ENCODE data around the gene CFAP221.

Gene CFAP221

GRCh38 chr2:119680457-119681202 is 136.4 kb downstream of the CFAP221 start:
- POLR2A ChIA-PET, result no interaction called here
- DNase-seq (ENCODE audit: extremely low spot score), result no peak
- TF ChIP-seq CTCF (IDR thresholded peaks at IDR 0.05; ENCODE audit: control extremely low read depth, extremely low read depth, low read depth, missing control alignments), result no peak
- CTCF ChIA-PET, result interaction anchor here (0.8 to 1.4 kb wide), 4 partner anchors 20 to 633 kb away, joined by 3 to 4 read pairs (median 3); no protein-coding TSS in a partner anchor

GRCh38 chr2:119681203-119681867 is 137.1 kb downstream of the CFAP221 start:
- POLR2A ChIA-PET, result interaction anchor here (0.6 kb wide), 1 partner anchor 11 kb away, joined by 4 read pairs; no protein-coding TSS in a partner anchor
- DNase-seq (ENCODE audit: extremely low spot score), result no peak
- TF ChIP-seq CTCF (IDR thresholded peaks at IDR 0.05; ENCODE audit: control extremely low read depth, extremely low read depth, low read depth, missing control alignments), result no peak
- CTCF ChIA-PET, result interaction anchor here (1.3 to 3.4 kb wide), 3 partner anchors 19 to 22 kb away, joined by 3 to 17 read pairs (median 4); no protein-coding TSS in a partner anchor

- ChIA-PET POLR2A (interaction anchor here (0.6 to 0.7 kb wide), 2 partner anchors 11 to 1596 kb away, joined by 4 read pairs; no protein-coding TSS in a partner anchor), CTCF (interaction anchor here (1.0 to 3.4 kb wide), 3 partner anchors 18 to 493 kb away, joined by 3 to 17 read pairs (median 3); no protein-coding TSS in a partner anchor)
- no peak for DNase-seq (ENCODE audit: extremely low spot score)
- TF ChIP-seq CTCF (IDR thresholded peaks at IDR 0.05; ENCODE audit: control extremely low read depth, extremely low read depth, low read depth, missing control alignments), result no peak
These were observed 137.6 kb downstream of the CFAP221 start for GRCh38 chr2:119681868-119682220.

- CTCF ChIA-PET, result interaction anchor here (0.6 to 3.4 kb wide), 3 partner anchors 20 to 492 kb away, joined by 3 to 17 read pairs (median 3); no protein-coding TSS in a partner anchor
- POLR2A ChIA-PET, result interaction anchor here (0.7 kb wide), 1 partner anchor 1597 kb away, joined by 4 read pairs; no protein-coding TSS in a partner anchor
- DNase-seq (ENCODE audit: extremely low spot score), result no peak
- TF ChIP-seq CTCF (IDR thresholded peaks at IDR 0.05; ENCODE audit: control extremely low read depth, extremely low read depth, low read depth, missing control alignments), result no peak
These were observed 138.3 kb downstream of the CFAP221 start for GRCh38 chr2:119682578-119682977.

GRCh38 chr2:119683074-119683712 is 138.9 kb downstream of the CFAP221 start:
- DNase-seq (ENCODE audit: extremely low spot score), result no peak
- ChIA-PET POLR2A (no interaction called here), CTCF (interaction anchor here (0.6 to 3.4 kb wide), 3 partner anchors 20 to 492 kb away, joined by 3 to 17 read pairs (median 3); no protein-coding TSS in a partner anchor)
- TF ChIP-seq CTCF (IDR thresholded peaks at IDR 0.05; ENCODE audit: control extremely low read depth, extremely low read depth, low read depth, missing control alignments), result no peak
